Measurements from ENCODE around the gene GALNT7. TPM values are rescaled to one million over a fixed set of nuclear protein-coding genes. Genes with fewer than 3 reads are reported as not detected.

The GALNT7 gene
- total RNA-seq, 1 donor from 2014 or later, result 31.1 TPM

DNA sequence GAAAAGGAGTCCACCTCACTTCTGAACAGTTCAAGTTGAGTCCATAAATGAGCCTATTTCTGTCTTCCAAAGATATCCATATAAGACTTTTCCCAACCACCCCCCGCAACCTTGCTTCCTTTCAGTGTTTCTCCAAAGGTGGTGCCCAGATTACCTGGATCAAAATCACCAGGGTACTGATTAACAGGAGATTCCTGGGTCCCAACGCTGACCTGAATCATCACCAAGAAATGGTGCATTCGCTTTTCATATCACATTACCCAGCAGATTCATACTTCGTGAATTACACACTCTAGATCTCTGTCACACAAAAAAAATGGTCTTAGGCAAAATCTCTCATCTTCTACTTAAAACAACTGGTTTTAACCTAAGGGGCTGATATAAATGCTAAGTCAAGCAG, 2.1 kb upstream of the GALNT7 start:
- TF ChIP-seq, protein P1, sequence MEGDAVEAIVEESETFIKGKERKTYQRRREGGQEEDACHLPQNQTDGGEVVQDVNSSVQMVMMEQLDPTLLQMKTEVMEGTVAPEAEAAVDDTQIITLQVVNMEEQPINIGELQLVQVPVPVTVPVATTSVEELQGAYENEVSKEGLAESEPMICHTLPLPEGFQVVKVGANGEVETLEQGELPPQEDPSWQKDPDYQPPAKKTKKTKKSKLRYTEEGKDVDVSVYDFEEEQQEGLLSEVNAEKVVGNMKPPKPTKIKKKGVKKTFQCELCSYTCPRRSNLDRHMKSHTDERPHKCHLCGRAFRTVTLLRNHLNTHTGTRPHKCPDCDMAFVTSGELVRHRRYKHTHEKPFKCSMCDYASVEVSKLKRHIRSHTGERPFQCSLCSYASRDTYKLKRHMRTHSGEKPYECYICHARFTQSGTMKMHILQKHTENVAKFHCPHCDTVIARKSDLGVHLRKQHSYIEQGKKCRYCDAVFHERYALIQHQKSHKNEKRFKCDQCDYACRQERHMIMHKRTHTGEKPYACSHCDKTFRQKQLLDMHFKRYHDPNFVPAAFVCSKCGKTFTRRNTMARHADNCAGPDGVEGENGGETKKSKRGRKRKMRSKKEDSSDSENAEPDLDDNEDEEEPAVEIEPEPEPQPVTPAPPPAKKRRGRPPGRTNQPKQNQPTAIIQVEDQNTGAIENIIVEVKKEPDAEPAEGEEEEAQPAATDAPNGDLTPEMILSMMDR (conservative IDR thresholded peaks at IDR 0.05; ENCODE audit: low read depth, low read length), result no peak
- H3K4me3 ChIP-seq (ENCODE audit: low read depth, low read length), result no peak overlapping the region
- no peak for DNase-seq (ENCODE audit: low read depth)

DNA sequence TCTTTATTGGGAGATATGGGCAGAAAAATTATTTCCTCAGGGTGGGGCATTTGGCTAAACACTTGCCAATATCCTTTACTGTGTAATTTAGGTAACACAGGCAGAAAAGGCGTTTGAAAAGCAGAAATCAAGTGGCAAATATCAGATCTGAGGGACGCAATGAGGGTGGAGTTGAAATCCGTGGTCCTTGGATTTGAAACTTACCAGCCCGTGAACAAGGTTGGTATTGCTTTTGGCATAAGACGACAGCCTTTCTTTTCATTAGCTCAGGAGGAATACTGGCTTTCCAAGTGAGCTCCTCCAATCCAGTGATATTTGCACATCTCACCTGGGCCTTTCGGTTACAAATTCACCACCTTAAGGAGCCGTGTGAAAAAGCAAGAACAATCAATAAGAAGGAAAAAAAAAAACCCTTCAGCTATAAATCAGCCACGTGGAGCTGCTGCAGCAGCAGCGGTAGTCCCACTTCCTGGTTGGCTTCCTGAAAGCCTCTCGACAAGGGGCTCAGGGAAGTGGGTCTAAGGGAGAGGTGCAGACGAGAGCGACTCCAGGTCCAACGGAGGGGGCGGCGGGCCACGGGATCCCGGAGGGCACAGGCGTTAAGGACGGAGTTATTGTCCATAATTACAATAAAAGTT, 734 bp upstream of the GALNT7 start:
- peak overlapping the region; percentile 67 for H3K4me3 ChIP-seq (ENCODE audit: low read depth, low read length)
- TF ChIP-seq, protein P1 (conservative IDR thresholded peaks at IDR 0.05; ENCODE audit: low read depth, low read length), result no peak
- peak; percentile 59 for DNase-seq (ENCODE audit: low read depth)

DNA sequence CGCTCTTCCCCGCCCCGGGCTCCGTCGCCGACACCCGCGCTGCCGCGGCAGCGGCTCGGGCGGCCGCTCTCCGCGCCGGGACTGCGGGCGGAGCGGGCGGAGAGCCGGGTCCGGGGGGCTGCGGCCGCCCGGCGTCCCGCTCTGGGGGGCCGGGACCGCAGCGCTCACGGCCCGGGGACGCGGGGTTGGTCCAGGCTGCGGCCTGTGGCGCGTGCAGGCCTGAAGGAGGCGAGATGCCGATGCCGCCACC, 492 bp downstream of the GALNT7 start:
- DNase-seq (ENCODE audit: low read depth), result no peak
- H3K4me3 ChIP-seq (ENCODE audit: low read depth, low read length), result peak overlapping the region; percentile 67
- TF ChIP-seq, protein P1 (conservative IDR thresholded peaks at IDR 0.05; ENCODE audit: low read depth, low read length), result no peak

DNA sequence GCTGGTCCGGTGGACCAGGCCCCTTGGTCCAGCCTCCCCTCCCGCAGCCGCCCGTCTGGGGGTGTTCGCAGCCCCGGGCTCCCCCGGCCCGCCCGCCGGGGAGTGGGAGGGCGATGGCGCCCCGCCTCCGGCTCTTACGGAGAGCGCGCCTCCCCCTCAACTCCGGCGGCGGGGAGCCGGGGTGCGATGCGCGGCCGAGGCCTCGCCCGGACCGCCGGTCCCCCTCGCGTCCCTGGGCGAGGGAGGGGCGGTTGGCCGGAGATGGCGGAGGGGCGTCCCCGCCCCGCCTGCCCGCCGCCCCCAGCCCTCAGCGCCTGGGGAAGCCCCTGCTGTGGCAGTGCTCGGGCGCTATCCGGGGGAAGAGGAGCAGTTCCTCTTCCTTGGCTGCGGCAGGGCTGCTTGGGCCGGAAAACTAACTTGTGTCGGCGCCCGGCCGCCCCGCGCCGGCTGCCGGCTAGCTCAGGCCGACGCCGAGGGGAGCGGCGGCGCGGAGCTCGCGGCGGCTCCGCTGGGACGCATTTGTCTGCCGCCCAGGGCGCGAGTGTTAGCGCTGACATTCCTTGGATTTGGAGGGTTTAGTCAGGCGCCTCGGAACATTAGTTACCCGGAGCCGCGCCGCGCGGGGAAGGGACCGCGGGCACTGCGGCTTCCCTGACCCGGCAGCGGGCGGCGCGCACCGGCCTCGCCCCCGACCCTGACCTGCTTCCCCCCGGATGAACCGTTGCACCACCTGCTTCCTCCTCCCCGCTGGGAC, 994 bp downstream of the GALNT7 start:
- peak overlapping the region; percentile 67 for H3K4me3 ChIP-seq (ENCODE audit: low read depth, low read length)
- TF ChIP-seq, protein P1 (conservative IDR thresholded peaks at IDR 0.05; ENCODE audit: low read depth, low read length), result no peak
- no peak for DNase-seq (ENCODE audit: low read depth)

DNA sequence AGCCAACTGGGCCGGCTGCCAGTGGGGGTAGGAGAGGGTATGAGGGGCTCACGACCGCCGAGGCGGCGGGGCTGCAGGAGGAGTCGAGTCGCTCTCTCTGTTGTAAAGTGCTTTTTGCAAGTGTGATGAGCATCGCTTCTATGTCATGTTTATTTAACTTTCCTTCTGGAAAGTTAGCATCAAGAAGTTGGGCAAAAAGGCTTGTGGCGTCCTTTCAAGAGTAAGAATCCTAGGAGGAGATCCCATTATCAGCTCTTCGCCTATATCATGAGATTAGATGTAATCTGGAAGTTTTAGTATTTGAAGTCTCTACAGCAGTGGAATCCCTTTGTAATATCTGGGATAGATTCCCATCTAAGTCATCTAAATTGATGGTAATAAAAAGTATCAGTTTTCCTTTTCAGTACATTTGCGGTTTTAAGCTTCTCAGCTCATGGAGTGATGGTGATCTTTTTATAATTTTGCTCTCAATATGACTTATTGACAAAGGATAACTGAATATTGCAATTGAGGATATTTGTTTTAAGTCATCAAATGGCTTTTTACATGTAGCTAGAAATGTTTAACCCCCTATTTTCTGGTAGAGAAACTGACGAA, 1.7 kb downstream of the GALNT7 start:
- TF ChIP-seq, protein P1 (conservative IDR thresholded peaks at IDR 0.05; ENCODE audit: low read depth, low read length), result no peak
- no peak for DNase-seq (ENCODE audit: low read depth)
- peak overlapping the region; percentile 67 for H3K4me3 ChIP-seq (ENCODE audit: low read depth, low read length)

DNA sequence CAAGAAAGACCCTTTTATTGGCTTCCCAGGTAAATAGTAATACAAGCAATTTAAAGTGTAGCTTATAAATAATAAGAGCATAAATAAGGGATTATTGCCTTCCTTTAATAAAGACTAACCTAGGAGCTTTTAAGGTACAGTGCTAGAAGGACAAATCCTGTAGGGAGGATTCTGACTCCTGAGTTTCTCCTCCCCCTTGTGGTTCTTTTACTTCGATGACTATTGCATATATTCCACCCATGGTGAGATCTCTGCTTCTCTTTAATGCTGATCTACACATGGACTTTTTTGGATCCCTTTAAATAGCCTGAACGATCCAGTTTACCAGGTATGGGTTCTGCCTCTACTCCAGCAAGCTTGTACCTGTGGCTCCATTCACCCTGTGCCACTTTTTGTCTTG, 2.5 kb downstream of the GALNT7 start:
- TF ChIP-seq, protein P1 (conservative IDR thresholded peaks at IDR 0.05; ENCODE audit: low read depth, low read length), result peak; percentile 58
- DNase-seq (ENCODE audit: low read depth), result no peak
- no peak overlapping the region for H3K4me3 ChIP-seq (ENCODE audit: low read depth, low read length)

Measured in epithelial cell of proximal tubule (primary cell).